ENCODE results near the gene IL4I1. TPM values are rescaled to one million over a fixed set of nuclear protein-coding genes. Genes with fewer than 3 reads are reported as not detected.

IL4I1 gene
- total RNA-seq, 1 experiment from 2014 or later = 1.5 TPM

DNA sequence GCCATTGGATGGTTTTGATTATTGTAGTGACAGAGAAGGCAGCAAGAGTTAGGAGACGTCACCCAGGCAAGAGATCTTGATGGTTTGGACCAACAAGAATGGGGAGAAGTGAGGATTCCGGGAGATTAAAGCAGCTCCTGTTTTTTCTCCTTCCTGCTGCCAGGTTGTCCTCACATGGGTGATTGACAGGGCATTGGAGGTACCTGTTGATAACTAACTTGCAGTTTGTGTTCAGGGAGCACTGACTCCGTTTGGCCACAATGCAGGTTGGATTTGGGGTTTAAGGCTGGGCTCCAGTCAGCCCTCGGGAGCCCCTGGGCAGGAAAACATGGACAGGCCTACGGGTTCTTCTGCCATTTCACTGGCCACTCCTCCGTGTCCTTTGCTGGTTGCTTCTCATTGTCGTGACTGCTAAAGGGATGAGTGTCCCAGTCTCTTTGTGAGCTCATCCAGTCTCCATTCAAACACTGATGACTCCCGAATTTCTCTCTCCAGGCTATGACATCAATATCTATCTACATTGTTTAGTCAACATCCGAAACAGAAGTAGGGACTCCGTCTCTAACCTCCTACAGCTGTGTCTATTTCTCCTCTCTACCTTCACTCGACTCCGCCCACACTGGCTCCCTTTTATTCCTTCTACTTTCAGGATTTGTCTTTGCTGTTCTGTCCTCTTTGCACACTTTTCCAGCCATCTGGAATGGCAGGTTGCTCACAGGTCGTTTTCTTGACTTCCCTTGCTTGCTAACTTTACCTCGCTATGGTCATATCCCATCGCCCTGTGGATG, 47.1 kb downstream of the IL4I1 start:
- TF ChIP-seq SIN3A (IDR thresholded peaks at IDR 0.05; ENCODE audit: borderline replicate concordance, insufficient read depth, low read depth, low read length) (no peak), REST (IDR thresholded peaks at IDR 0.05; ENCODE audit: insufficient read depth in 1 of 2, low read depth in 2 of 2, low read length in 1 of 2) (no peak), TCF7L2 (IDR thresholded peaks at IDR 0.05; ENCODE audit: low read depth, low read length) (no peak), POLR2AphosphoS5 (IDR thresholded peaks at IDR 0.05; ENCODE audit: low read depth, low read length) (no peak)
- TF ChIP-seq, protein P1, sequence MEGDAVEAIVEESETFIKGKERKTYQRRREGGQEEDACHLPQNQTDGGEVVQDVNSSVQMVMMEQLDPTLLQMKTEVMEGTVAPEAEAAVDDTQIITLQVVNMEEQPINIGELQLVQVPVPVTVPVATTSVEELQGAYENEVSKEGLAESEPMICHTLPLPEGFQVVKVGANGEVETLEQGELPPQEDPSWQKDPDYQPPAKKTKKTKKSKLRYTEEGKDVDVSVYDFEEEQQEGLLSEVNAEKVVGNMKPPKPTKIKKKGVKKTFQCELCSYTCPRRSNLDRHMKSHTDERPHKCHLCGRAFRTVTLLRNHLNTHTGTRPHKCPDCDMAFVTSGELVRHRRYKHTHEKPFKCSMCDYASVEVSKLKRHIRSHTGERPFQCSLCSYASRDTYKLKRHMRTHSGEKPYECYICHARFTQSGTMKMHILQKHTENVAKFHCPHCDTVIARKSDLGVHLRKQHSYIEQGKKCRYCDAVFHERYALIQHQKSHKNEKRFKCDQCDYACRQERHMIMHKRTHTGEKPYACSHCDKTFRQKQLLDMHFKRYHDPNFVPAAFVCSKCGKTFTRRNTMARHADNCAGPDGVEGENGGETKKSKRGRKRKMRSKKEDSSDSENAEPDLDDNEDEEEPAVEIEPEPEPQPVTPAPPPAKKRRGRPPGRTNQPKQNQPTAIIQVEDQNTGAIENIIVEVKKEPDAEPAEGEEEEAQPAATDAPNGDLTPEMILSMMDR (IDR thresholded peaks at IDR 0.05) = no peak
- H3K4me3 ChIP-seq (ENCODE audit: low read depth in 2 of 2, low read length in 2 of 2) = peak overlapping the region; percentile 58 to 73
- ChIA-PET POLR2A (no interaction called here), CTCF (no interaction called here)
- BruUV-seq (replicated peaks) = TSS peak; percentile 59
- no peaks in the 10 kb centered on the region for H3K9me3 ChIP-seq (ENCODE audit: control insufficient read depth, insufficient read depth, low read depth, low read length)
- H3K4me1 ChIP-seq (ENCODE audit: control insufficient read depth, insufficient read depth, low read length) = peaks cover 13% of the 10 kb centered on the region
- DNase-seq (ENCODE audit: low read depth, low spot score) = no peak
- no peak for ATAC-seq
- H3K27me3 ChIP-seq (ENCODE audit: control insufficient read depth, insufficient read depth, low read length) = no peaks in the 10 kb centered on the region
- H3K27ac ChIP-seq (ENCODE audit: low read length) = peak overlapping the region; percentile 86
- intact Hi-C loops (cut with micrococcal nuclease; ENCODE audit: unreplicated experiment) (no loop called here), in situ Hi-C loops (cut with HindIII; ENCODE audit: low pct_unique_long_range_greater_than_20kb, low sequenced_read_pairs) (no loop called here)
- no peaks in the 10 kb centered on the region for H3K36me3 ChIP-seq (ENCODE audit: control insufficient read depth, insufficient read depth, low read length)

- Histone ChIP-seq H3K27ac (ENCODE audit: low read length) (no peak overlapping the region), H3K27me3 (ENCODE audit: control insufficient read depth, insufficient read depth, low read length) (no peaks in the 10 kb centered on the region), H3K9me3 (ENCODE audit: control insufficient read depth, insufficient read depth, low read depth, low read length) (no peaks in the 10 kb centered on the region), H3K36me3 (ENCODE audit: control insufficient read depth, insufficient read depth, low read length) (no peaks in the 10 kb centered on the region), H3K4me3 (ENCODE audit: low read depth in 2 of 2, low read length in 2 of 2) (no peak overlapping the region), H3K4me1 (ENCODE audit: control insufficient read depth, insufficient read depth, low read length) (peaks cover 11% of the 10 kb centered on the region)
- in situ Hi-C loops (cut with HindIII; ENCODE audit: low pct_unique_long_range_greater_than_20kb, low sequenced_read_pairs) (no loop called here), intact Hi-C loops (cut with micrococcal nuclease; ENCODE audit: unreplicated experiment) (no loop called here)
- CTCF ChIA-PET = no interaction called here
- TF ChIP-seq, protein P1 (IDR thresholded peaks at IDR 0.05) = no peak
- TF ChIP-seq TCF7L2 (IDR thresholded peaks at IDR 0.05; ENCODE audit: low read depth, low read length) (no peak), POLR2AphosphoS5 (IDR thresholded peaks at IDR 0.05; ENCODE audit: low read depth, low read length) (no peak), REST (IDR thresholded peaks at IDR 0.05; ENCODE audit: insufficient read depth in 1 of 2, low read depth in 2 of 2, low read length in 1 of 2) (no peak), SIN3A (IDR thresholded peaks at IDR 0.05; ENCODE audit: borderline replicate concordance, insufficient read depth, low read depth, low read length) (no peak)
- no peak for DNase-seq (ENCODE audit: low read depth, low spot score)
- no peak for ATAC-seq
- BruUV-seq (replicated peaks) = no TSS peak
- POLR2A ChIA-PET = no interaction called here
These were observed 47.7 kb downstream of the IL4I1 start for GRCh38 chr19:49848938-49849337.

Data from Panc1 (cell line).